Large intestine (tissue), 3 donors: ENCODE results near the gene PYROXD2. TPM values are rescaled to one million over a fixed set of nuclear protein-coding genes. Genes with fewer than 3 reads are reported as not detected.

Experiments used
- DNase-seq, 2 donors: peaks; one replicate each; pipeline versions ENCODE4 v3.0.0 to v3.0.0-alpha.2; 2013
- H3K27ac ChIP-seq: one replicate; pipeline ENCODE4 v1.5.1; 2013; ENCODE audit warnings: low read length
- H3K27me3 ChIP-seq: 2 replicates; pipeline ENCODE4 v1.6.1; 2013; ENCODE audit warnings: low read length; ENCODE audit not compliant: control insufficient read depth, insufficient read depth
- H3K36me3 ChIP-seq: 2 replicates; pipeline ENCODE4 v1.6.1; 2013; ENCODE audit warnings: low read length; ENCODE audit not compliant: control insufficient read depth, insufficient read depth
- H3K4me1 ChIP-seq: one replicate; pipeline ENCODE4 v1.6.1; 2013; ENCODE audit warnings: low read length; ENCODE audit not compliant: control insufficient read depth, insufficient read depth
- H3K4me3 ChIP-seq: one replicate; pipeline ENCODE4 v1.5.1; 2013; ENCODE audit warnings: low read length
- H3K9me3 ChIP-seq: one replicate; pipeline ENCODE4 v1.6.1; 2013; ENCODE audit warnings: mild to moderate bottlenecking, low read depth, low read length, moderate library complexity; ENCODE audit not compliant: control insufficient read depth
- WGBS: methylation state at CpG from one replicate; pipeline ENCODE4 v1.1.5; 2013; ENCODE audit warnings: low lambda C conversion rate; ENCODE audit not compliant: insufficient coverage; 5-methylcytosine and 5-hydroxymethylcytosine counted together
- polyA plus RNA-seq: library from polyadenylated mRNA; unstranded; fragments of 120-200 nt; gene quantifications from one replicate; pipeline ENCODE4 v1.2.1, GENCODE V29; 2013

PYROXD2 gene
- polyA plus RNA-seq, 1 donor: 14.4 TPM

- 87% methylated on average over 2 of the region's 19 CpGs for WGBS
- H3K27me3 ChIP-seq: peaks cover 3% of the 10 kb centered on the region
Measured at GRCh38 chr10:98367604-98368451, 47.2 kb downstream of the PYROXD2 start.

GRCh38 chr10:98366062-98366530 is 48.9 kb downstream of the PYROXD2 start:
- no peaks in the 10 kb centered on the region for H3K9me3 ChIP-seq
- WGBS: 92% methylated on average over 1 of the region's 6 CpGs
- H3K36me3 ChIP-seq: no peaks in the 10 kb centered on the region
- H3K27ac ChIP-seq: no peak overlapping the region
- no peak for DNase-seq
- peaks cover 1% of the 10 kb centered on the region for H3K27me3 ChIP-seq
- H3K4me1 ChIP-seq: no peaks in the 10 kb centered on the region
- H3K4me3 ChIP-seq: no peak overlapping the region

More at GRCh38 chr10:98367604-98368451, 47.2 kb downstream of the PYROXD2 start:
- H3K9me3 ChIP-seq: no peaks in the 10 kb centered on the region
- no peaks in the 10 kb centered on the region for H3K36me3 ChIP-seq
- no peak overlapping the region for H3K4me3 ChIP-seq
- no peak for DNase-seq
- H3K27ac ChIP-seq: no peak overlapping the region
- H3K4me1 ChIP-seq: no peaks in the 10 kb centered on the region

- no peak for DNase-seq
- H3K4me1 ChIP-seq: no peaks in the 10 kb centered on the region
- H3K36me3 ChIP-seq: no peaks in the 10 kb centered on the region
- H3K4me3 ChIP-seq: no peak overlapping the region
- peaks cover 2% of the 10 kb centered on the region for H3K27me3 ChIP-seq
- WGBS: no CpG with 5 or more reads among the region's 18 CpGs
- H3K9me3 ChIP-seq: no peaks in the 10 kb centered on the region
- no peak overlapping the region for H3K27ac ChIP-seq
Measured at GRCh38 chr10:98365406-98366061, 49.4 kb downstream of the PYROXD2 start.

GRCh38 chr10:98364432-98365102 is 50.4 kb downstream of the PYROXD2 start:
- DNase-seq: no peak
- Histone ChIP-seq H3K36me3 (no peaks in the 10 kb centered on the region), H3K4me3 (no peak overlapping the region), H3K4me1 (no peaks in the 10 kb centered on the region), H3K27ac (no peak overlapping the region), H3K27me3 (peaks cover 2% of the 10 kb centered on the region), H3K9me3 (no peaks in the 10 kb centered on the region)
- WGBS: no CpG with 5 or more reads among the region's 9 CpGs

- Histone ChIP-seq H3K36me3 (no peaks in the 10 kb centered on the region), H3K9me3 (no peaks in the 10 kb centered on the region), H3K4me1 (no peaks in the 10 kb centered on the region), H3K4me3 (no peak overlapping the region), H3K27me3 (peaks cover 2% of the 10 kb centered on the region), H3K27ac (no peak overlapping the region)
- 100% methylated on average over 1 of the region's 6 CpGs for WGBS
- DNase-seq: no peak
Measured at GRCh38 chr10:98363220-98363619, 51.8 kb downstream of the PYROXD2 start.

GRCh38 chr10:98361131-98362025 is 53.6 kb downstream of the PYROXD2 start:
- H3K27ac ChIP-seq: no peak overlapping the region
- WGBS: 40% methylated on average over 1 of the region's 15 CpGs
- no peak overlapping the region for H3K4me3 ChIP-seq

GRCh38 chr10:98357194-98357822 is 57.7 kb downstream of the PYROXD2 start:
- Histone ChIP-seq H3K9me3 (no peaks in the 10 kb centered on the region), H3K27ac (no peak overlapping the region), H3K4me1 (no peaks in the 10 kb centered on the region), H3K36me3 (no peaks in the 10 kb centered on the region), H3K27me3 (peaks cover 14% of the 10 kb centered on the region), H3K4me3 (no peak overlapping the region)
- no CpG with 5 or more reads among the region's 5 CpGs for WGBS
- DNase-seq: no peak

More at GRCh38 chr10:98361131-98362025, 53.6 kb downstream of the PYROXD2 start:
- H3K4me1 ChIP-seq: no peaks in the 10 kb centered on the region
- no peaks in the 10 kb centered on the region for H3K36me3 ChIP-seq
- no peaks in the 10 kb centered on the region for H3K9me3 ChIP-seq
- peaks cover 2% of the 10 kb centered on the region for H3K27me3 ChIP-seq
- DNase-seq: peak; percentile 22 to 36

GRCh38 chr10:98354491-98354890 is 60.5 kb downstream of the PYROXD2 start:
- no CpG with 5 or more reads among the region's 3 CpGs for WGBS
- H3K4me1 ChIP-seq: no peaks in the 10 kb centered on the region
- H3K27me3 ChIP-seq: peaks cover 14% of the 10 kb centered on the region
- H3K36me3 ChIP-seq: no peaks in the 10 kb centered on the region
- no peak overlapping the region for H3K4me3 ChIP-seq
- no peak for DNase-seq
- H3K9me3 ChIP-seq: no peaks in the 10 kb centered on the region
- no peak overlapping the region for H3K27ac ChIP-seq

- WGBS: 83% methylated on average over 1 of the region's 7 CpGs
- Histone ChIP-seq H3K4me1 (no peaks in the 10 kb centered on the region), H3K27me3 (peaks cover 14% of the 10 kb centered on the region), H3K4me3 (no peak overlapping the region), H3K36me3 (no peaks in the 10 kb centered on the region), H3K27ac (no peak overlapping the region), H3K9me3 (no peaks in the 10 kb centered on the region)
- DNase-seq: no peak
Measured at GRCh38 chr10:98353170-98353569, 61.8 kb downstream of the PYROXD2 start.
